NCI-H82 treated with DMSO at 0.1 percent for 48 hours (cell line): ENCODE results near the gene IARS1.
A peak's percentile ranks its signal among the peaks of the same experiment; 100 is the strongest.

Experiments
- DNase-seq: peaks from one replicate; lab custom pipeline; 2025; ENCODE audit not compliant: unreplicated experiment; lab: John Stamatoyannopoulos, UW

Gene IARS1

GRCh38 chr9:92295827-92296258, 2.3 kb upstream of the IARS1 start:
- DNase-seq: peak; percentile 15

- DNase-seq: no peak
Measured at GRCh38 chr9:92295240-92295790, 1.8 kb upstream of the IARS1 start.

- DNase-seq: peak; percentile 49
Measured at GRCh38 chr9:92294297-92294676, 790 bp upstream of the IARS1 start.

- no peak for DNase-seq
Measured at GRCh38 chr9:92293075-92293354, 482 bp downstream of the IARS1 start.

- no peak for DNase-seq
Measured at GRCh38 chr9:92292338-92293074, 991 bp downstream of the IARS1 start.

- no peak for DNase-seq
Measured at GRCh38 chr9:92291577-92291976, 1.9 kb downstream of the IARS1 start.

GRCh38 chr9:92290785-92291429, 2.6 kb downstream of the IARS1 start:
- no peak for DNase-seq

- DNase-seq: no peak
Measured at GRCh38 chr9:92289708-92290390, 3.6 kb downstream of the IARS1 start.

GRCh38 chr9:92279302-92279701, 14.2 kb downstream of the IARS1 start:
- no peak for DNase-seq

GRCh38 chr9:92278110-92278509, 15.4 kb downstream of the IARS1 start:
- no peak for DNase-seq

- DNase-seq: no peak
Measured at GRCh38 chr9:92276331-92277032, 17.0 kb downstream of the IARS1 start.

GRCh38 chr9:92275541-92275940, 18.0 kb downstream of the IARS1 start:
- no peak for DNase-seq

GRCh38 chr9:92270511-92270910, 23.0 kb downstream of the IARS1 start:
- no peak for DNase-seq

- no peak for DNase-seq
Measured at GRCh38 chr9:92266486-92266885, 27.0 kb downstream of the IARS1 start.

GRCh38 chr9:92265154-92265553, 28.3 kb downstream of the IARS1 start:
- DNase-seq: no peak

GRCh38 chr9:92263131-92263530, 30.4 kb downstream of the IARS1 start:
- DNase-seq: no peak

GRCh38 chr9:92257327-92257726, 36.2 kb downstream of the IARS1 start:
- no peak for DNase-seq

- no peak for DNase-seq
Measured at GRCh38 chr9:92254381-92255337, 38.8 kb downstream of the IARS1 start.

- no peak for DNase-seq
Measured at GRCh38 chr9:92253656-92254055, 39.8 kb downstream of the IARS1 start.

GRCh38 chr9:92247981-92248380, 45.5 kb downstream of the IARS1 start:
- no peak for DNase-seq
